Vagina (tissue), 2 donors: ENCODE data around the gene NACC2. TPM values are rescaled to one million over a fixed set of nuclear protein-coding genes. Genes with fewer than 3 reads are reported as not detected.

ENCODE experiments used
- DNase-seq, 2 donors: peaks; one replicate each; pipeline ENCODE4 v3.0.0-alpha.2; 2017; ENCODE audit errors: extremely low spot score in 2 of 2
- H3K27ac ChIP-seq: fragments of 200-600 bp; sonication (generic); one replicate; pipeline ENCODE4 v1.5.1; 2019
- H3K27me3 ChIP-seq: fragments of 200-600 bp; sonication (generic); one replicate; pipeline ENCODE4 v1.5.1; 2019
- H3K36me3 ChIP-seq, 2 donors: fragments of 200-600 bp; sonication (generic); one replicate each; pipeline ENCODE4 v1.5.1; 2017 to 2019
- H3K4me1 ChIP-seq: fragments of 200-600 bp; sonication (generic); one replicate; pipeline ENCODE4 v1.5.1; 2019
- H3K4me3 ChIP-seq, 2 donors: fragments of 200-600 bp; sonication (generic); 1 replicate in 1 of 2; 2 replicates in 1 of 2; pipeline ENCODE4 v1.5.1; 2016 to 2019
- H3K9me3 ChIP-seq: fragments of 200-600 bp; sonication (generic); one replicate; pipeline ENCODE4 v1.5.1; 2019
- CTCF ChIP-seq, 3 experiments: fragments of 450-650 bp in 2 of 3; fragments of 200-600 bp in 1 of 3; sonication (generic) in 1 of 3; IDR thresholded peaks; one replicate each; pipeline ENCODE4 v1.5.1; 2017 to 2019; ENCODE audit warnings: antibody characterized with exemption in 3 of 3, mild to moderate bottlenecking in 2 of 3, moderate library complexity in 2 of 3
- POLR2A ChIP-seq, 2 donors: fragments of 450-650 bp; IDR thresholded peaks; one replicate each; pipeline ENCODE4 v1.6.1; 2017; ENCODE audit warnings: antibody characterized with exemption in 2 of 2, mild to moderate bottlenecking in 2 of 2, moderate library complexity in 2 of 2
- POLR2AphosphoS5 ChIP-seq, 2 donors: sonication (generic); formaldehyde crosslinking; IDR thresholded peaks; one replicate each; pipeline ENCODE4 v1.9.0; 2017; ENCODE audit warnings: antibody characterized with exemption in 2 of 2, mild to moderate bottlenecking in 2 of 2, low read depth in 1 of 2; ENCODE audit not compliant: insufficient read depth in 1 of 2
- intact Hi-C: fragments of 100-400 bp; cut with DNase I; formaldehyde crosslinking; loops from one replicate; pipeline ENCODE4 v1.15.1; 2023
- total RNA-seq: library from RNA; depleted of rRNA; stranded (reverse); fragments of >200 nt; gene quantifications from one replicate; pipeline ENCODE4 v1.2.3, GENCODE V29; 2016

The NACC2 gene
- total RNA-seq, 1 donor from 2014 or later: 21.1 TPM

- no peaks in the 10 kb centered on the region for H3K36me3 ChIP-seq
- no peak overlapping the region for H3K4me3 ChIP-seq
- no peak for DNase-seq
- H3K4me1 ChIP-seq: no peaks in the 10 kb centered on the region
- no peaks in the 10 kb centered on the region for H3K27me3 ChIP-seq
- H3K27ac ChIP-seq: no peak overlapping the region
- intact Hi-C loops: no loop called here
- TF ChIP-seq POLR2AphosphoS5 (IDR thresholded peaks at IDR 0.05; ENCODE audit: insufficient read depth in 1 of 2, low read depth in 1 of 2) (no peak), POLR2A (IDR thresholded peaks at IDR 0.05) (no peak), CTCF (IDR thresholded peaks at IDR 0.05) (no peak)
- no peaks in the 10 kb centered on the region for H3K9me3 ChIP-seq
These were observed 46.8 kb upstream of the NACC2 start for GRCh38 chr9:136141682-136142413.

GRCh38 chr9:136140966-136141365, 45.9 kb upstream of the NACC2 start:
- no peaks in the 10 kb centered on the region for H3K4me1 ChIP-seq
- no peaks in the 10 kb centered on the region for H3K36me3 ChIP-seq
- no peak for DNase-seq
- TF ChIP-seq CTCF (IDR thresholded peaks at IDR 0.05) (no peak), POLR2A (IDR thresholded peaks at IDR 0.05) (no peak), POLR2AphosphoS5 (IDR thresholded peaks at IDR 0.05; ENCODE audit: insufficient read depth in 1 of 2, low read depth in 1 of 2) (no peak)
- H3K27me3 ChIP-seq: no peaks in the 10 kb centered on the region
- no peak overlapping the region for H3K4me3 ChIP-seq
- intact Hi-C loops: no loop called here
- H3K27ac ChIP-seq: no peak overlapping the region
- H3K9me3 ChIP-seq: no peaks in the 10 kb centered on the region

- intact Hi-C loops: no loop called here
- Histone ChIP-seq H3K27me3 (no peaks in the 10 kb centered on the region), H3K4me1 (no peaks in the 10 kb centered on the region), H3K9me3 (no peaks in the 10 kb centered on the region), H3K4me3 (no peak overlapping the region), H3K36me3 (no peaks in the 10 kb centered on the region), H3K27ac (no peak overlapping the region)
- DNase-seq: no peak
- TF ChIP-seq CTCF (IDR thresholded peaks at IDR 0.05): no peak
- TF ChIP-seq POLR2A (IDR thresholded peaks at IDR 0.05): no peak
- TF ChIP-seq POLR2AphosphoS5 (IDR thresholded peaks at IDR 0.05; ENCODE audit: insufficient read depth in 1 of 2, low read depth in 1 of 2): no peak
These were observed 45.0 kb upstream of the NACC2 start for GRCh38 chr9:136140046-136140445.

- Histone ChIP-seq H3K9me3 (no peaks in the 10 kb centered on the region), H3K27me3 (peaks cover 6% of the 10 kb centered on the region), H3K4me1 (peaks cover 7% of the 10 kb centered on the region), H3K27ac (no peak overlapping the region), H3K4me3 (no peak overlapping the region), H3K36me3 (no peaks in the 10 kb centered on the region)
- no peak for DNase-seq
- intact Hi-C loops: no loop called here
- TF ChIP-seq POLR2A (IDR thresholded peaks at IDR 0.05) (no peak), POLR2AphosphoS5 (IDR thresholded peaks at IDR 0.05; ENCODE audit: insufficient read depth in 1 of 2, low read depth in 1 of 2) (no peak), CTCF (IDR thresholded peaks at IDR 0.05) (no peak)
These were observed 43.5 kb upstream of the NACC2 start for GRCh38 chr9:136138566-136138965.
